ENCODE data around the gene COA1.
"Not testable (repeated sequence)": the region's sequence is repeated elsewhere in the genome, so short reads cannot be mapped to it uniquely, and the experiment has no call there.

The COA1 gene, protein sequence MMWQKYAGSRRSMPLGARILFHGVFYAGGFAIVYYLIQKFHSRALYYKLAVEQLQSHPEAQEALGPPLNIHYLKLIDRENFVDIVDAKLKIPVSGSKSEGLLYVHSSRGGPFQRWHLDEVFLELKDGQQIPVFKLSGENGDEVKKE

DNA sequence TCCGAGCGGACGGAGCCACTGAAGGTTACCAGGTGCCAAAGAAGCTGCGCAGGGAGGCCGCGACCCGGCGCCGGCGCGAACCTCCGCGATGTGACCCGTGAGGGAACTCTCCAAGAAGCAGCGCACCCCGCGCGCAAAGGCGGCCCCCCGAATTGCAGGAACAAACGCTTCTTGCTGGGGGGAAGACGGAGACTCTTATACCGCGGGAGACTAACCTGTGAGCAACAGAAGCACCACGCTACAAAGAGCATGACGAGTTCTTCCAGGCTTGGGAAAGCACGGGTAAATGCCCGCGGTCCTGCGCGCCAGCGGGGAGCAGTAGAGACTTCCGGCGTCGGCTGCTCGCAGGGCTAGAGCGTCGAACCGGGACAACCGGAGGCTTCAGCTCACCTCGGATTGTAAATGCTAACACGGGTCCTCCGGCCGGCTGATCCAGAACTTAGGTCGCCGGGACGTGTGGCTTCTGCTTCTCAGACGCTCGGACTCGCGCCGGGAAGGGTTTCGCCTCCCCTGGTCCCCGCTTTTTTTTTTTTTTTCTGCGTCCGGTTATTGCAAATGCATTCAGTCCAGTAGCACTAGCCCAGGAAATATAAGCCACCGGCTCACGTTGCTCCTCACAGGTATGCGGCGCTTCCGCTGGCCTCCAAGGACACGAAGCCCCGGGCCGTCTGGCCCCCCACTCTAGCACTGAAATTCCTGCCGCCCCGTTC is at the start of gene COA1:
Gene COA1 (minus strand): TSS at position 310 of the 710 bp plus-strand sequence. CDS start 80,909 bp downstream, outside the sequence.
- in situ Hi-C loops (cut with MboI; ENCODE audit: low pct_unique_long_range_greater_than_20kb, low sequenced_read_pairs) = no loop called here
- peak; percentile 94 for DNase-seq

DNA sequence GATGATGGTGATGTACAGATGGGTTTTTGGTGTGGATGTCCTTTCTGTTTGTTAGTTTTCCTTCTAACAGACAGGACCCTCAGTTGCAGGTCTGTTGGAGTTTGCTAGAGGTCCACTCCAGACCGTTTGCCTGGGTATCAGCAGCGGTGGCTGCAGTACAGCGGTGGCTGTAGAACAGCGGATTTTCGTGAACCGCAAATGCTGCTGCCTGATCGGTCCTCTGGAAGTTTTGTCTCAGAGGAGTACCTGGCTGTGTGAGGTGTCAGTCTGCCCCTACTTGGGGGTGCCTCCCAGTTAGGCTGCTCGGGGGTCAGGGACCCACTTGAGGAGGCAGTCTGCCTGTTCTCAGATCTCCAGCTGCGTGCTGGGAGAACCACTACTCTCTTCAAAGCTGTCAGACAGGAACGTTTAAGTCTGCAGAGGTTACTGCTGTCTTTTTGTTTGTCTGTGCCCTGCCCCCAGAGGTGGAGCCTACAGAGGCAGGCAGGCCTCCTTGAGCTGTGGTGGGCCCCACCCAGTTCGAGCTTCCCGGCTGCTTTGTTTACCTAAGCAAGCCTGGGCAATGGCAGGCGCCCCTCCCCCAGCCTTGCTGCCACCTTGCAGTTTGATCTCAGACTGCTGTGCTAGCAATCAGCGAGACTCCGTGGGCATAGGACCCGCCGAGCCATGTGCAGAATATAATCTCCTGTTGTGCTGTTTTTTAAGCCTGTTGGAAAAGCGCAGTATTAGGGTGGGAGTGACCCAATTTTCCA is 49.1 kb upstream of the COA1 start:
- DNase-seq; in situ Hi-C loops (cut with MboI; ENCODE audit: low pct_unique_long_range_greater_than_20kb, low sequenced_read_pairs): not testable (repeated sequence)

DNA sequence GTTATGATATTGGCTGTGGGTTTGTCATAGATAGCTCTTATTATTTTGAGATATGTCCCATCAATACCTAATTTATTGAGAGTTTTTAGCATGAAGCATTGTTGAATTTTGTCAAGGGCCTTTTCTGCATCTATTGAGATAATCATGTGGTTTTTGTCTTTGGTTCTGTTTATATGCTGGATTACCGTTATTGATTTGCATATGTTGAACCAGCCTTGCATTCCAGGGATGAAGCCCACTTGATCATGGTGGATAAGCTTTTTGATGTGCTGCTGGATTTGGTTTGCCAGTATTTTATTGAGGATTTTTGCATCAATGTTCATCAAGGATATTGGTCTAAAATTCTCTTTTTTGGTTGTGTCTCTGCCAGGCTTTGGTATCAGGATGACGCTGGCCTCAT is 45.9 kb upstream of the COA1 start:
- in situ Hi-C loops (cut with MboI; ENCODE audit: low pct_unique_long_range_greater_than_20kb, low sequenced_read_pairs); DNase-seq: not testable (repeated sequence)

DNA sequence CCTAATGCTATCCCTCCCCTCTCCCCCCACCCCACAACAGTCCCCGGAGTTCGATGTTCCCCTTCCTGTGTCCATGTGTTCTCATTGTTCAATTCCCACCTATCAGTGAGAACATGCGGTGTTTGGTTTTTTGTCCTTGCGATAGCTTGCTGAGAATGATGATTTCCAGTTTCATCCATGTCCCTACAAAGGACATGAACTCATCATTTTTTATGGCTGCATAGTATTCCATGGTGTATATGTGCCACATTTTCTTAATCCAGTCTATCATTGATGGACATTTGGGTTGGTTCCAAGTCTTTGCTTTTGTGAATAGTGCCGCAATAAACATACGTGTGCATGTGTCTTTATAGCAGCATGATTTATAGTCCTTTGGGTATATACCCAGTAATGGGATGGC is 43.9 kb upstream of the COA1 start:
- DNase-seq = not testable (repeated sequence)

DNA sequence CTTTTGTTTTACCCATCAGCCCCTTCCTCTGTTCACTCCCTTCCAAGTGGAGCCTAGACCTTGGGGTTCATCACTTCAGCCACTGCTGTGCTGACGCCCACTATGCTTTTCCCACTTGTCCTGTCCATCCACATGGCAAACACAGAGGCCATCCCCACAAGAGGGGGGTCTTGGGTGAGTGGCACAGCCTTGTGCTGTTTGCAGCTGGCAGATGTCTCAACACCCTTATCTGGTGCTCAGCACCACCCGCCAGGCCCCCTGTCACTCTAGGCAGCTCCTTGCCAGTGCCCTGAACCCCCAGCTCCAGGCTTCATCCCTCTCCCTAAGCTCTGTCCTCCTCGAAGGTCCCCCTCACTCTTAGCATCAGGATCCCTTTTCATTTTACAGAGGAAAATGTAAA is 42.2 kb upstream of the COA1 start:
- in situ Hi-C loops (cut with MboI; ENCODE audit: low pct_unique_long_range_greater_than_20kb, low sequenced_read_pairs) = no loop called here
- DNase-seq = no peak

More for the DNA sequence above, 43.9 kb upstream of the COA1 start:
- in situ Hi-C loops (cut with MboI; ENCODE audit: low pct_unique_long_range_greater_than_20kb, low sequenced_read_pairs) = not testable (repeated sequence)

DNA sequence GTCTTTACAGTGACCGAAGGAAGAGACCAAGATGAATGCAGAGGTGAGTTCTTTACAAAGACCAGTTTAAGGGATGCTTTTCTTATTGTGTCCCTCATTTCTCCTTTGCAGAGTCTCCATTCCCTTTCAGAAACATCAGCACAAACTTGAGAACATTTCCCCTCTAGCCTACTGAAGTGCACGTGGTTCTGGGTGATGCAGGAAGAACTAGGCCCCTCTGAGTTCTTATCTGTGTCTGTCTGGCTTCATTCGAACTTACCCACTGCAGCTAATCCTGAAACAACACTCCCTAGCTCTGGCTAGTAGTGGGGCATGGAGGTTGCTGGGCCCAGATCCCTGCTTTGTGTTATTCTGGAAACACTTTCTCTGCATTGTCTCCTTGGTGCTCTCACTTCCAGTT is 41.8 kb upstream of the COA1 start:
- in situ Hi-C loops (cut with MboI; ENCODE audit: low pct_unique_long_range_greater_than_20kb, low sequenced_read_pairs) = no loop called here
- no peak for DNase-seq

DNA sequence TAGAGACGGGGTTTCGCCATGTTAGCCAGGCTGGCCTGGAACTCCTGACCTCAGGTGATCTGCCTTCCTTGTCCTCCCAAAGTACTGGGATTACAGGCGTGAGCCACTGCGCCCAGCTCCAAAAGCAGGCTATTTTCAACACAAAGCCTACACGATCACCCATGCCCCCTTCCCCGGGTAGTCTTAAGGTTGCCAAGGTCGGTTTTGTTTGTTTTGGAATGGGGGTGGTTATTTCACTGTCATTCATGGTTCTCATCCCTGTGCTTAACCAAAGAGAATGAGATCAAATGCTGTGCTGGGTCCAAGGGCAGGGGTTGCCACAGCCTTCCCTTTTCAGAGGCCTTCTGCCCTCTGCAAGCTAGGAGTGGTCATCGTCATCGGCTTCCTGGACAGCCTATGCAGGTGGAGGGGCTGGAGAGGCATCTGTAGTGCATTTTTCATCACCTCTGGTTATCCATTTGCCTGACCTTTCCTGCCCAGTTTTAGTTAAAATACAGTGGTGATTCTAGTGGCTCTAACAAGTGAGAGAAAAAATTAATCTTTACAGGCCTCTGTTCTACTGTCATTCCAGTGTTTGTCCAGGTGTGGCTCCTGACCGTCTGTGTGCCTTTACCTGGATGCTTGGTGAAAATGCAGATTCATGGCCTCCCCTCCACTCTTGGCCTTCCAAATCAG is 40.6 kb upstream of the COA1 start:
- DNase-seq = no peak
- in situ Hi-C loops (cut with MboI; ENCODE audit: low pct_unique_long_range_greater_than_20kb, low sequenced_read_pairs) = no loop called here

DNA sequence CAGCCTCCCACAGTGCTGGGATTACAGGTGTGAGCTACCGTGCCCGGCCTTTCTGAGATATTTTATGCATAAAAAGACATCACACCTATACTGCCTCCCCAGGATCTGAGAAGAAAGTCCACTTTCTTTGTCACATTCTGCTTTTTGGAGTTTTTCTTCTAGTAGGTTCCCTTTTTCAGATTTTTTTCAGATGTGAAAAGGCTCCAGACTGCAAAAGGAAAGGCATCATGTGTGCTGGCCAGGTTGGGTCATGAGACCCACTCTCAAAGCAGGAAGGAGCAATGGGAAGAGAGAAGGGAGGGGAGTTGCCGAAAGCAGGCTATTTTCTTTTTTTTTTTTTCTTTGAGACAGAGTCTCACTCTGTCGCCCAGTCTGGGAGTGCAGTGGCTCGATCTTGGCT is 40.0 kb upstream of the COA1 start:
- no peak for DNase-seq

DNA sequence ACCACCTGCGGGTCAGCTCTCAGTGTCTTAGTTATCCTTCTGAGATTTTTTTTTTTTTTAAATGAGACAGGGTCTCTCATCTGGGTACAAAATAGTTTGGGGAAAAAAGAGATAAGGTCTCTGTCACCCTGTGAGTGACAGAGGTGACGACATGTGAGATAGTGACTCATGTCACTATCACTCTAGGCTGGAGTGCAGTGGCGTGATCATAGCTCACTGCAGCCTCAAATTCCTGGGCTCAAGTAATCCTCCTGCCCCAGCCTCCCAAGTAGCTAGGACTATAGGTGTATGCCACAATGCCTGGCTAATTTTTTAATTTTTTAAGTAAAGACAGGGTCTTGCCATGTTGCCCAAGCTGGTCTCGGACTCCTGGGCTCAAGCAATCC is 39.6 kb upstream of the COA1 start:
- no peak for DNase-seq
- in situ Hi-C loops (cut with MboI; ENCODE audit: low pct_unique_long_range_greater_than_20kb, low sequenced_read_pairs) = no loop called here

More for the DNA sequence above, 40.0 kb upstream of the COA1 start:
- in situ Hi-C loops (cut with MboI; ENCODE audit: low pct_unique_long_range_greater_than_20kb, low sequenced_read_pairs) = no loop called here

DNA sequence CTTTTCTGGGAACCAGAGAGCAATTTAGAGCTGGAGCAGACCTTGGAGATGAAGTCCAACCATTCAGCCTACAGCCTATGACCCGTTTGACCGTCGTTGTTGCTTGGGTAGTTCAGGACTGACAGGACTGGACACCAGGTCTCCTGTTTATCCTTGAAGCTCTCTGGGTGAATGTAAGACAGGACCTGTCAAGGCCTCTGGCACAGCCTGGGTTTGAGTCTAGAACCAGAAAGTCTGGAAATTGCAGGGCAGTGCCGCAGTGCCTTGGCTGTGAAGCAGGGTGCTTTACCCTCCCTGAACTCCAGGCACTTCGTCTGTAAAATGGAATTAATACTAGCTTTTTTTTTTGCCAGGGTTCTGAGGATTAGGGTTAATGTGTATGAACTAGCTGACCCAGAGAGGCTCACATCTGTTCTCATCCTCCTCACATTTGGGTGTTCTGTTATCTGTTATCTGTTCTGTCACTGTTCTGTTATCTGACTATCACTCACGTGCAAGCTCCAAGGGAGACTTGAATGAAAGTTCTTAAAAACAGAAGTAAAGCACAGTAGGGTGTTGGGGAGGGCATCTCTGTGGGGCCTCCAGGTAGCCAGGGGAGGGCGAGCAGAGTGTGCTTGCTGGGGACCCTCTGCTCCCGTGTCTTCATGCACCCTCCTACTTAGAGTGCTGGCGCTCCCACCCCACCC is 39.0 kb upstream of the COA1 start:
- DNase-seq = no peak
- in situ Hi-C loops (cut with MboI; ENCODE audit: low pct_unique_long_range_greater_than_20kb, low sequenced_read_pairs) = no loop called here

DNA sequence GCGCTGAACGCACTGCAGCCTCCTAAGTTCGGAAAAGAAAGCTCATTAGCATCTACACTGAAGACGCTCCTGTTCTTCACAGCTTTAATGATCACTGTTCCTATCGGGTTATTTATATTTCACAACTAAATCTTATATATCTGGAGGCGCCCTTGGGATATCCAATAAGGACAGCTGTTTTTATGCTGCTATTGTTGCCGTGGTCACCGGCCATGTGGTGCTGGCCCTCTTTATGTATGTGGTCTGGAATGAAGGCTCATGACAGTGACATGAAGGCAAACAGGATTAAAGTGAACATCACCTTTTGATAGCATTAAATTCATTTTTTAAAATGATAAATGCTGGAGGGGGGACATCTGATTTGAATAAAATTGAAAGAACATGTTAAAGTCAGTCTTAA is 38.0 kb upstream of the COA1 start:
- DNase-seq = no peak
- in situ Hi-C loops (cut with MboI; ENCODE audit: low pct_unique_long_range_greater_than_20kb, low sequenced_read_pairs) = no loop called here

DNA sequence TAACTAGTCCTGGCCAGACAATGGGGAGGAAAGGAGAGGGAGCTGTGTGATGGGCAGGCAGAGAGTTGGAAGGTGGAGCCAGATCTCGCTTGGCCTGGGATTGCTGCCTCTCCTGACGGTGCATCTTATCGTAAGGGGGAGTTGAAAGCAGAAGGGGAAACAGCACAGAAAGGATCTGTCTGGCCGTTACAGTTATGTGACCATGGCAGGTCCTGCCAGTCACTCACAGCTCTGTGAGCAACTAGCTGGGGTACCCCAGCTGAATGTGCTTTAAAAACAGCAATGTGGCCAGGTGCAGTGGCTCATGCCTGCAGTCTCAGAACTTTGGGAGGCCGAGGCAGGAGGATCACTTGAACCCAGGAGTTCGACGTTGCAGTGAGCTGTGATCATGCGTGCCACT is 37.2 kb upstream of the COA1 start:
- in situ Hi-C loops (cut with MboI; ENCODE audit: low pct_unique_long_range_greater_than_20kb, low sequenced_read_pairs) = no loop called here
- DNase-seq = no peak

DNA sequence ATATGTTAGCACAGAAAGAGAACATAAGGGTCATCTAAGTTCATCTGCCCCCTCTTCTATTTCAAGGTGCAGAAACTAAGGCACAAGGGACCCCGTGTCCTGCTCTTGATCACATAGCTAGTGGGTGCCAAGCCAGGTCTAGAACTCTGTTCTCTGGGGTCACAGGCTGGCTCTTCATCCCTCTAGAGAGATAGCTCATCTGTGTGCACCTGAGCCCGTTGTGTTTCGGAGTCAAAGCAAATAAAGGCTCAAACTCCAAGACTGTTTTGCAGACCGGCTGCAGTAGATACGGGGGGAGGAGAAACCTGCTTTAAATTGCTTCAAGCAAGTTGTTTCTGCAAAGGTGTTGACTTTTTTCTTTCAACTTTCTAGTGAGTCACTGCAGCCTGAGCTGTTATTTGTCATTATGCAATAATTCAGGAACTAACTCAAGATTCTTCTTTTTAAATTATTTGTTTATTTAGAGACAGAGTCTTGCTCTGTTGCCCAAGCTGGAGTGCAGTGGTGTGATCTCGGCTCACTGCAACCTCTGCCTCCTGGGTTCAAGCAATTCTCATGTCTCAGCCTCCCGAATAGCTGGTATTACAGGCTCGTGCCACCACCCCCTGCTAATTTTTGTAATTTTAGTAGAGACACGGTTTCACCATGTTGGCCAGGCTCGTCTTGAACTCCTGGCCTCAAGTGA is 35.6 kb upstream of the COA1 start:
- DNase-seq = no peak
- in situ Hi-C loops (cut with MboI; ENCODE audit: low pct_unique_long_range_greater_than_20kb, low sequenced_read_pairs) = no loop called here

DNA sequence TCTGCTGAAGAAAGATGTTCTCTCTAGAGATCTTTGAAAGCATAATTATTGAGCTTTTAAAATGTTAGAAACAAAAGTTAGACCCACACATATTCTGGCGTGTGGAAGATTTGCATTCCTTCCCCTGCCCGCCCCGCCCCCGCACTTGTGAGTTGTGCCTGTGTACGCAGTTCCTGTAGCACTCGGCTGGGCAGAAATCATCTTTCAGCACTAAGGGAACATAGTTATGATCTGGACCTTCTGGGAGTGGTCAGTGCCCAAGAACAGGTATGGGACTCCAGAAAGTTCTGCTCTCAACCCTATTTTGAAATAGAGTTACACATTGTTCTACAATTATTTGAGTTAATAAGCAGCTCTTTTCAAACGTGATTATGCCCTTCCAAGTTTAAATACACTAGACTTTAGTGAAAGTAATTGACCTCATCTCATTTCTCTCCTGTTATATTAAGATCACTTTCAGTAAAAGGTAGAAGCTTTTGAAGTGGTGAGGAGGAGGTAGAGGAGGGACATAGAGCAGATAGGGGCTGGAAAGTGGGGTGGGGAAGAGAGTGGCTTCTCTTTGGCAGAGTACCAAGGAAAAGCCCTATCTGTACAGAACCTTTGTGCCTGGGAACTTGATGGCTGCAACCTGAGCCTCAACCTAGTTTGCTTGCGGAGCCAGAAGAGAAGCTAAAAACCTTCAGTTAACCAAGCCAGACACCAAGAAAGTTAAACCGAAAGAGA is 34.9 kb upstream of the COA1 start:
- DNase-seq = no peak
- in situ Hi-C loops (cut with MboI; ENCODE audit: low pct_unique_long_range_greater_than_20kb, low sequenced_read_pairs) = no loop called here

DNA sequence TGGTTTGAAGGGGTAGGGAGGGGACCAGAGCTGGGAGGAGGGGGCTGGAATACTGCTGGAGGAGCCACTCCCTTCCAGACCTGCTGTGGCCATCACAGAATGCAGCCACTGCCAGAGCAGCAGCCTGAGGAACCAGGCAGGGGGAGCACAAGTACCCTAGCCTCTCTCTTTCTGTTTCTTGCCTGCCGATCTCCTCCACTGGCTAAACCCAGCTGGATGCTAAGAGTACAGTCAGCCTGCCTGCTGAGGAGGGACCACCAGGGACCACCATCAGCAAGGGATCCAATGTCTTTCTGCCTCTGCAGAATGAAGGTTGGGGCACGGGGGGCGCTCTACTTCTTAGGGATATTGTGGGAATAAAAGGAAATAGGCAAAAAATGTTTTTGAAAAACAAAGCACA is 33.9 kb upstream of the COA1 start:
- DNase-seq = no peak
- in situ Hi-C loops (cut with MboI; ENCODE audit: low pct_unique_long_range_greater_than_20kb, low sequenced_read_pairs) = no loop called here

DNA sequence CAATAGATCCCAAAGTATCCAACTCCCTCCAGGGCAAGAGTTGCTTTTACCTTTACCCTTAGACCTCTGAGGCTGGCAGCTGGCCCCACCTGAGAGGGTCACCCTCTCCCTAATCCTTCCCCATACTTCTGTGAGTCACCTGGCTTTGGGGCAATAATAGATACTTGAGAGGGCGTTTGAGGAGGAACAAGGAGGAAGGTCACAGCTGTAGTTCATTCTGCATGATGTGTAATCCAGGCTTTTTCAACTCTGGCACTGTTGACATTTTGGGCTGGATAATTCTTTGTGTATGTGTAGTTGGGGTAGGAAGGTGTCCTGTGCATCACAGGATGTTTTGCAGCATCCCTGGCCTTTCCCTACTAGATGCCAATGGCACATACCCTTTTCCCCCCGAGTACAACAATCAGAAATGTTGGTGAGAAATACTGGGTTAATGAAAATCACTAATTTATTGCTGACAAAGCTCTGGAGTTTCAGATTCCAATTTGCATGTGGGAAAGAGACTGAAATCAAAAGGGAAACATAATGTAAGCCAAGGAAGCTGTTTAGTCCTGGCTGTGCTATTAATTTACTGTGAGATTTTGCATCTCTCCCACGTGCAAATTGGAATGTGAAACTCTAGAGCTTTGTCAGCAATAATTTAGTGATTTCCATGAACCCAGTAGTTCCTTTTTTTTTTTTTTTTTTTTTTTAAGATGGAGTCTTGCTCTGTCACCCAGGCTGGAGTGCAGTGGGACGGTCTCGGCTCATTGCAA is 32.8 kb upstream of the COA1 start:
- in situ Hi-C loops (cut with MboI; ENCODE audit: low pct_unique_long_range_greater_than_20kb, low sequenced_read_pairs) = no loop called here
- DNase-seq = no peak

DNA sequence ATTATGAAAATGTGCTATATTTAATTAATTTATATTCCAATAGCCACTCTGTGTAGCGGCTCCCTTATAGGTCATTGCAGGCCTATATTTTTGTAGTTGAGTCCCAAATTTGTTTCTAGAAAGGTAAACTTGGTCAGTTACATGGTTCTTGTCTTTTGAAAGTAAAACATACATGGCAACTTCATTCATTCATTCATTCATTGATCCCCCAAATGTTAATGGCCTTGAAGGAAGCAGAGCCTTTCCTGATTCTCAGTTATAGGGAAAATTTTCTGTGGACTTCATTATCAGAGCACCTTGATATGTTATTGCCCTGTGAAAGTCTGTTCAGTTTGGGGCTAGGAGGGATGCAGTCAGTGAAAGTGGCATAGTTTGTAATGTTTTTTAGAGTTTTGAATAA is 32.1 kb upstream of the COA1 start:
- in situ Hi-C loops (cut with MboI; ENCODE audit: low pct_unique_long_range_greater_than_20kb, low sequenced_read_pairs) = no loop called here
- DNase-seq = no peak

DNA sequence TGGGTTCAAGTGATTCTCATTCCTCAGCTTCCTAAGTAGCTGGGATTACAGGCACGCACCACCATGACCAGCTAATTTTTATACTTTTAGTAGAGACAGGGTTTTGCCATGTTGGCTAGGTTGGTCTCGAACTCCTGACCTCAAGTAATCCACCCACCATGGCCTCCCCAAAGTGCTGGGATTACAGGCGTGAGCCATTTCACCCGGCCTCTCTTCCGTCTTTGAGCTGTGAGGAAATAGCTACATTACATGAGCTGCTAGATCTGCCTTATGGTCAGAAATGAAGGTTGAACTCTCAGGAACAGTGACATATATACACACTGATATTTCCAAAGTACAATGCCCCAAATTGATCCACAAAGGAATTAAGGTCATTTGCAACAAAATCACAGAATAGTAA is 31.5 kb upstream of the COA1 start:
- no peak for DNase-seq
- in situ Hi-C loops (cut with MboI; ENCODE audit: low pct_unique_long_range_greater_than_20kb, low sequenced_read_pairs) = no loop called here
